HG03196 (cell line): Measurements from ENCODE around the gene CAPZA1.

Experiments
- ATAC-seq: cut with Tn5 transposase; IDR thresholded peaks from one replicate; pipeline ENCODE4 v1.9.1; 2021; ENCODE audit not compliant: unreplicated experiment

The CAPZA1 gene

GRCh38 chr1:112700290-112701226 is 80.9 kb downstream of the CAPZA1 start:
- ATAC-seq, result peak; percentile 44

- ATAC-seq, result no peak
Observed at GRCh38 chr1:112701227-112702066, 81.8 kb downstream of the CAPZA1 start.

- no peak for ATAC-seq
Observed at GRCh38 chr1:112702067-112702395, 82.4 kb downstream of the CAPZA1 start.

GRCh38 chr1:112702420-112703261 is 83.0 kb downstream of the CAPZA1 start:
- ATAC-seq, result no peak

GRCh38 chr1:112703706-112704105 is 84.1 kb downstream of the CAPZA1 start:
- ATAC-seq, result no peak

GRCh38 chr1:112704391-112704933 is 84.8 kb downstream of the CAPZA1 start:
- ATAC-seq, result no peak

- peak; percentile 51 for ATAC-seq
Observed at GRCh38 chr1:112704934-112705627, 85.4 kb downstream of the CAPZA1 start.

- ATAC-seq, result peak; percentile 55
Observed at GRCh38 chr1:112706505-112707220, 87.0 kb downstream of the CAPZA1 start, which contains the start of gene RHOC. RHOC (minus strand) TSS chr1:112707127; CDS start chr1:112703799, 3,328 bp downstream.

- peak; percentile 49 for ATAC-seq
Observed at GRCh38 chr1:112707221-112708001, 87.8 kb downstream of the CAPZA1 start.

GRCh38 chr1:112708002-112708448 is 88.4 kb downstream of the CAPZA1 start:
- no peak for ATAC-seq

GRCh38 chr1:112708489-112708888 is 88.9 kb downstream of the CAPZA1 start:
- ATAC-seq, result no peak

- ATAC-seq, result no peak
Observed at GRCh38 chr1:112710159-112710558, 90.5 kb downstream of the CAPZA1 start.

- no peak for ATAC-seq
Observed at GRCh38 chr1:112710586-112710985, 91.0 kb downstream of the CAPZA1 start.

GRCh38 chr1:112711041-112711440 is 91.4 kb downstream of the CAPZA1 start:
- no peak for ATAC-seq

- ATAC-seq, result no peak
Observed at GRCh38 chr1:112711670-112712069, 92.0 kb downstream of the CAPZA1 start.

GRCh38 chr1:112712191-112712590 is 92.6 kb downstream of the CAPZA1 start:
- ATAC-seq, result no peak

GRCh38 chr1:112712701-112713128 is 93.1 kb downstream of the CAPZA1 start:
- no peak for ATAC-seq
